GM19395 (cell line): ENCODE data around the gene CRABP1.

Experiments used
- ATAC-seq: cut with Tn5 transposase; IDR thresholded peaks from one replicate; pipeline ENCODE4 v1.9.1; 2021; ENCODE audit warnings: mild to moderate bottlenecking, moderate library complexity; ENCODE audit not compliant: unreplicated experiment

Gene CRABP1

DNA sequence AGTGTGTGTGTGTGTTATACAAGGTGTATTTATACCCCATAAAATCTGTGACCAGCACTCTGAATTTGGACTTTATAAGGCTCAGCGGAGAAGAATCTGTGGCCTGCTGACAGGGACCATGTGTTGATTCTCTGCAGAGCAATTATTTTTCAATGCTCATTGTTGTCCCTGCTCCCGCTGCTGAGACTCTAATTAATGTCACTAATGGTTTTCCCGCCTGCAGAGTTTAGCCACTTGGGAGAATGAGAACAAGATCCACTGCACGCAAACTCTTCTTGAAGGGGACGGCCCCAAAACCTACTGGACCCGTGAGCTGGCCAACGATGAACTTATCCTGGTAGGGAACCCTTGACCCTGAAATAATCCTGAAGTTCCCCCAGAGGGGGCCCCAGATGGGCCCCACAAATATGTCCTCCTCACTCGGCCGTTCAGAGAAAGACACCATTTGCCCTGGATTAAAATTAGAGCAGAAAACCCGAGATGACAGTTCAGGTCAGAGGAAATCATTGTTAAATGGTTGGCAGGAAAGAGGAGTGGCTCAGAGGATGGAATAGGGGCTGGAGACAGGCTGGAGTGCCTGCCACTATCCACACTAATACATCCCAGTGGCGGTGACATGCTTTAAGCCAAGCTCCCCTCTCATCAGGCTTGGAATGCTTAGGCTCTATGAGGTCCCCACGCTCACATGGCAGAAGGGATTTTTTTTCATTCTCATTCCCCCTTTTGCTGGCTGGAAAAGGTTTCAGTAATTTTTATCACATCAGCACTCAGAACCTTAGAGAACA is 3.3 kb downstream of the CRABP1 start:
- no peak for ATAC-seq

DNA sequence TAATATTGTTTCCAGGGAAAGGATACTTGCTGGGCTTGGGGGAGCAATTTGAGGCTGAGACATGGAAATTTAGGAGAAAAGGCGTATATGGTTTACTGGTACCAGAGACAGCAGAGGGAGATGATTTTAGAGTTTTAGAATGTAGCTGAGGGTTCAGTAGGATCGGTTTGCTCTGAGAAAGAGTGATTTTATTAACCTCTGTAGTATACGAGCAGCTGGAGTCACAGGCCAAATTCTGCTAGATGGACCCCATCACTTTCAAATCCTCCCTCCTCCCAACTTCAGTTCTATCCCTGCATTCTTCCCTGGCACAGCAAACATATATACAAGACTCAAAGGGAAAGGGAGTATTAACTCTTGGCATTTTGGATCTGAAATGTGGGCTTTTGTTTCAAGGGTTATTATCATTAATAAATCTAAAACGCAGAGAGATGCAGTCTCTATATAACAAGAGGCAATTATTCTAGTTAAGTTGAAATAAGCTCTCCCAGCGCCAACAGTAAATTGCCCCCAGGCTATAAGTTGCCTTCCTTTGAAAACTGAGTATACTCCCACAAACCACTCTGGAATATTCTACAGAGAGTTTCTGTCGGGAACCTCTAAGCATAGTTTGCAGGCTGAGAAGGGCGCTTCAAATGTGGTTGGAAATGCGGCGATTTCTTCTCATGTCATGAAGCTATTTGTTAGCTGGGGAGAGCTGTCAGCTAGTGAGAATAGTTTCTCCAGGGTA is 5.4 kb downstream of the CRABP1 start:
- ATAC-seq = no peak

DNA sequence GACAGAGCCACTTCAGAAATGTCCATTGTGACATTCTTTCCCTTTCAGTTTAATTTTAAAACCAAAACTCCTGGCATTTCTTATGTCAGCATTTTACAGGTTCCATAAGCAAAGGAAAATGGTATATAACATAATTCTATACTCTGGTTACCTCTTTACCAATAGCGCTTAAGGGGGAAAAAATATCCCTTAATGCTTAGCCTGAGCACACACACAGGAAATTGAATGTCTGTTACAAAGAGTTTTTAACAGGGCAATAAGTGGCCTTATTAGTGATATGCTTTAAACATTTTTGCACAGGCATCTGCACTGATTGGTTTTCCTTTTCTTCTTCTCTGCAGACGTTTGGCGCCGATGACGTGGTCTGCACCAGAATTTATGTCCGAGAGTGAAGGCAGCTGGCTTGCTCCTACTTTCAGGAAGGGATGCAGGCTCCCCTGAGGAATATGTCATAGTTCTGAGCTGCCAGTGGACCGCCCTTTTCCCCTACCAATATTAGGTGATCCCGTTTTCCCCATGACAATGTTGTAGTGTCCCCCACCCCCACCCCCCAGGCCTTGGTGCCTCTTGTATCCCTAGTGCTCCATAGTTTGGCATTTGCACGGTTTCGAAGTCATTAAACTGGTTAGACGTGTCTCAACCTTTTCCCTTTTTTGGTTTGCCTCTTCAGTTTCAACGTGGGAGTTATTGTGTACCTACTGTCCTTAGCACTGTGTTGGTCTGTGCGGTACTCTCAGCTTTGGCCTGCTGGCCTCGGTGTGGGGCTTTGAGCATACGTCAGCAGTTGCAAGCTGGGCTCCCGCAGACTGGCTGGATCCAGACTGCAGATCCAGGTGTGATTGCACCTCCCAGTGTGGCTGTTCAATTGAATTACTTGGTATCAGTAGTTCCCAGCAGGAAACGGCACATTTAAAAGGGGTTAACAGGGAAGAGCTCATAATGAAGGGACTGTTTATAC is 7.7 kb downstream of the CRABP1 start:
- ATAC-seq = no peak

DNA sequence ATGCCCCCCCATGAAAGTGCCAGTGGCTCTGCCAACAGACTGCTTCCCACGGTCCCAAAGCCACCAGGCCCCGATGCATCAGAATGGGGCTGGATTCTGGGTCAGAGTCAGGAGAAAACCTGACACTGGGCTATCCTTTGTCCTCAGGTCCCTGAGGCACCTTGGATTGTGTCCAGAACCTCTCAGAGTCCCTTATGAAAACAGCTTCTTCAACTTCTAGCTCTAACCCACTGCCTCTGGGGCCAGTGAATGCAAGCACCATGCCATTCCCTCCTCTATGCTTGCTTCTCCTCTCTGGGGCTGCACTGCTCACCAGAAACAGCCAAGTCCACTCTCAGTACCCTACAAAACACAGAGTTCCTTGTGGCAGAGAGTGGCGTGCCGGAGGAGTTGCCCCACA is 9.9 kb downstream of the CRABP1 start:
- no peak for ATAC-seq

DNA sequence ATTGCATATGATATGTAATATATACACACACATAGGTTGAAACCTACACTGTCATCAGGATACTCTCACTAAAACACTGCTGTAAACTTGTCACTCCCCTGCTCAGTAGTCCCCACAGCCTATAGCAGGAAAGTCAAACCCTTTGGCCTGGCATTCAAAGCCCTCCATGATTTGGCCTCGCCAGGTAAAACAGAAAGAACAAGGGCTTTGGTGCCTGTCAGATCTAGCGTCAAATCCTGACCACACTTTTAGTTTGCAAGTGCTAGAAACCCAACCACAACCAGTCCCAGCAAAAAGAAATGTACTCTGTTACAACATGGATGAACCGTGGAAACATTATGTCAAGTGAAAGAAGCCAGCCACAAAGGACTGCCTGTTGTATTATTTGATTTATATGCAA is 11.4 kb downstream of the CRABP1 start:
- no peak for ATAC-seq

DNA sequence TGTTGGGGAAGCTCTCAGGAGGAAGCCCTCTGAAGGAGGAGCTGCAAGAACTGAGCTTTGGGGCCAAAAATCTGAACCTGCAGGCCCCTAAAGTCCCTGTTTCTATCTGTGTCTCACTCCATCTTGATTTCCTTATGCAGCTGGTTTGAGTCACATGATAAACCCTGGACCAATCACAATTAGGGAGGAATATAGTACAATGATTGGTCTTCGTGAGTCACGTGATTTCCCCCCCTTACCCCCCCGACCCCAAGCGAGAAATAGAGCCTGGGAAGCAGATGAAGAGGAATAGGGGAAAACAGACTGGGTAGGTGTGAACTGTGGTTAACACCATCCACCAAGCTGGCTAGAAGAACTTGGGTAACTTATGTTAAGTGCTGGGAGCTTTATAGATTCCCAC is 12.9 kb downstream of the CRABP1 start:
- no peak for ATAC-seq

DNA sequence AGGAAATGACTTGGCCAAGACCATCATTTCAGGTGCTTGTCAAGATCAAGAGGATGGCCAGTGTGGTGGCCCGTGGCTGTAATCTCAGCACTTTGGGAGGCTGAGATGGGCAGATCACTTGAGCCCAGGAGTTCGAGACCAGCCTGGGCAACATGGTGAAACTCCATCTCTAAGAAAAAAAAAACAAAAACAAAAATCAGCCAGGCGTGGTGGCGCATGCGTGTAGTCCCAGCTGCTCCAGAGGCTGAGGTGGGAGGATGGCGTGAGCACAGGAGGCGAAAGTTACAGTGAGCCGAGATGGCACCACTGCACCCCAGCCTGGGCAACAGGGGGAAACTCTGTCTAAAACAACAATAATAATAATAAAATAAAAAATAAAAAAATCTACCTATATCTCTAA is 15.0 kb downstream of the CRABP1 start:
- ATAC-seq = no peak

DNA sequence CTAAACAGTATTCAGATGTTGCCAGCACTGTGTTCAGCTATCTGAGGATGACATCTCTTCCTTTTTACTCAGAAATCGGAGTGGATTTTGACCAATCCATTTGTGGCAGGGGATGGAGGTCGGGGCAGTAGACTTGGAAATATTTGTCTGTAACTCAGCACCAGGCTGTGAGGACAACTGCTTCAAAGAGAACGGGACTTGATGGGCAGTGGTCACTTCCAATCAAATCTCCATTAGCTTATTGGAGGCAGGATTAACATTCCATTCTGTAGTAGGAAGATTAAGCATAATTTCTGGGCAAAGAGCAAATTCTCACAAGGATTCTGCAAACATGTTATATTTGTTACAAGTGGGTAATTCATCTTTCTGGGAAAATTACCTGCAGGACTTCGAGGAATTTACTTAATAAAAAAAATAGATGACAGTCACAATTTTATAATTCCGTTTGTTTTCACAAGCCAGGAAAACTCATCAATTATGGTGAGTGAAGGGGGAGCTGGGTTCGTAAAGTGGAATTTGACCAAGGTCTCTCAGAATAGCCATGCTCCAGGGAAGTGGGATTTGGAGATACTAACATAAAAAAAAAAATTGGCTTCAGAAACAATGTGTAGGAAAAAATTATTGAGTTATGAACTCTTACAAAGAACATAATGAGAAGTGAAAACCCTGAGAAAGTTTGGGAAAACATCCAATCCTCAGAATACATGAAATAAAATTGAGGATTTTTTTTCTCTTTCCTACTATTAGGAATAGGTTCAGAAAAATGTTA is 18.1 kb downstream of the CRABP1 start:
- ATAC-seq = no peak

DNA sequence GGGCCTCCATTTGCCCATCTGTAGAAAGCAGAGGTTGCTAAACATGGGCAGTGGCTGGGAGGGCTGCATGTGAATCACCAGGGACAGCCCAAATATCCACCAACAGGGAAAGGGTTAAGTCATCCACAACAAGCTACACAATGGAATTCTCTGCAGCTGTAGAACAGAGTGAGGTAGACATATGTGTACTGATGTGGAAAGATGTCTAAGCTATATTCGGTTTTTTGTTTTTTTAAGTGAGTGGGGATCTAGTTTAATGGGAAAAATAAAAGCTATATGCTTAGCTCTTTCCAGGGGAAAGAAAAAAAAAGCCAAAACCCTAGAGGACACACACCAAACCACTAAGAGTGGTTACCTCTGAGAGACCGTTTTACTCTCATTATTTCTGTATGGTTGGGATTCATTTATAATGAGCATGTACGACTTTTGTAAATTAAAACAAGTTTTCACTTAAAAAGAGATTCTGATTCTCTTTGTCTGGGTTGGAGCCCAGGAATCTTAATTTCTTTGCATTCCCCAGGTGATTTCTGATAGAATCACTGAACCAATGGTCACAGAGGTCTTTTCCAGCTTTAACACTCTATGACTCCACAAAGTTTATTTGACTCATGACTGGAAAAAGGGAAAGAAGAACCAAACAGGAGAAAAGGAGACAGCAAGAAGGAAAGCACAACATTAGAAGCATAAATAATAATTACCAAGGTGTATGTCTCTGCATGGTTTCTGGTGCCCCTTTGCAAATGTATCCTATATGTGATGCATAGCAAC is 19.1 kb downstream of the CRABP1 start:
- no peak for ATAC-seq

DNA sequence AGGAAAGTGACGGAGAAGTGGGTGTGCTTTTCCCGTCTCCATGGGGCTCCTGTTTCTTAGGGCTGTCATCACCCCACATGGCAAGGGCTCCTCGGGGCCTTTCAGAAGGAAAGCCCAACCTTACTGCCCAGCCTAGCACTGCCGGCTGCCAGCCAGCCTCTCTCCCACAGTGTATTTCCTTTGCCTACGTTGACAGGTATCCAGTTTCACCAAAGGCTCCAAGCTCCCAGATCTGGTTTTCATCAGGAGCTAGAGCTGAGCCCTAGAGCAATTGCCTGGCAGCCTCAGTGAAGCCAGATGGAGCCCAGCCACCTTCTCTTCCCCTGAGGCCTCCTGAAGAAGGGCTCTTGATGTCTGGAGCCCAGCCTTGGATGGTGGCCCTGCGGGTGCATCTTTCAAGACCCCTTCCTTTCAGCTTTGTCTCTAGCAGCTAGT is 20.2 kb downstream of the CRABP1 start:
- no peak for ATAC-seq

DNA sequence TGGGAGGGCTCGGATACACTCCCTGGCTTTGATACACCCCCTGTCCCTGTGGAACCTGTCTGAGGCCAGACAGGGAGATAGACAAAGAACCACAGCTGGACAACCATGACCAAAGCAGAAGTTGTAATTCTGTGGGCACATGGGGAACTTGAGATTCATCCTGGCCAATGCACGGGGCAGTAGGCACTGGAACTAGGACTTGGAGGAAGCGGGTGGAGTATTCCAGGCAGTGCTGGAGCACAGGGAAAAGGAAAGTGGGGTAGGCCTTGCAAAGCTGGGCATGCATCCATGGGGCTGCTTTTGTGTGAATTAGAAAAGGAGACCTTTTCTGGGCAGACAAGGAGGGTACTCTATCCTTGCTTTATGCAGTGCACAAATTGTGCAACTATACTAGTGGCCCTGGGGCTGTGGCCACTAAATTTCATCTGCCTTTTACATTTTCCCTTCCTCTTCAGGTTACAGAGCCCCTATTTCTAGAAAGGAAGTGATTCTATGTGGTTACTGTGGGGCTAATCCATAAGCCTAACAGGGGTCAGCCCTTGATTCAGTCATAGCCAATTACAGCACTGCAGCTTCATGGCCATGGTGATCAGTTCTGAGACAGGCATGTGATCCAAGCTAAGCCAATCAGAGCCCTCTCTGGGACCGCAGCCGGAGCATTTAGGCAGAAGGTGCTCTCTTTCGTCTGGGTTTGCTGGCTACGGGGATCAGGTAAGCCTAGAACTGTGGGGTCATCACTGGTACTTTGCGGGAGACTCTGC is 21.0 kb downstream of the CRABP1 start:
- ATAC-seq = no peak

DNA sequence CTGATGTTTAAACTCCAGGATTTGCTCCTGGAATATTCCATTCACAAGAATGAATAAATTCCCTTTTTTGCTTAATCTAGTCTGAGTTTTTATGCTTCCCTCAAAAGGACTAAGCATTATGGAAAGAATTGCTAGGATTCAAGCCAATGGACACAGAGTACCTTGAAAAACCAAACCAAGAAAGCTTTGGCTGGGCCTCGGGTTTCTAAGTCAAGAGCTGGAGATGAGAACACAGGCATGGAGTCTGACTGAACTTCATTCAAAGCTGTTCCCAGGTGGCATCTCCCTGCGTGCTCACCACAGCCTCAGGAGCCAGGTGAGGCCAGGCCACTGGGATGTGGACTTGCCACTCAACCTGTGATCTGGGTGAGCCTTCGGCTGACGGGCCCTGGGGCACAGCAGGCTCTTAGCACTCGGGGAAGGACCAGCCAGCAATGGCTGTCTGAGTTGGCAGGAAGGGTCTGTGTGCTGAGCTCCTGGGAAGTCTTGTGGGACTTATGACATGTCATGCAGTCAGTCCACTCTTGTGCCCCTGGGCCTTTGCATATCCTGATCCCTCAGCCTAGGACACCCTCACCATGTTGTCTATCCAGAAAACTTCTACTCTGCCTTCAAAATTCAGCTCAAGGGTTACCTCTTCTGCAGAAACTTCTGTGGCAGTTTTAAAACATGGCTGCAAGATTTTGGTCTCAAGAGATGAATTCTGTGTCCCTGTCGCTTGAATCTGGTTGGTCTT is 21.8 kb downstream of the CRABP1 start:
- no peak for ATAC-seq

DNA sequence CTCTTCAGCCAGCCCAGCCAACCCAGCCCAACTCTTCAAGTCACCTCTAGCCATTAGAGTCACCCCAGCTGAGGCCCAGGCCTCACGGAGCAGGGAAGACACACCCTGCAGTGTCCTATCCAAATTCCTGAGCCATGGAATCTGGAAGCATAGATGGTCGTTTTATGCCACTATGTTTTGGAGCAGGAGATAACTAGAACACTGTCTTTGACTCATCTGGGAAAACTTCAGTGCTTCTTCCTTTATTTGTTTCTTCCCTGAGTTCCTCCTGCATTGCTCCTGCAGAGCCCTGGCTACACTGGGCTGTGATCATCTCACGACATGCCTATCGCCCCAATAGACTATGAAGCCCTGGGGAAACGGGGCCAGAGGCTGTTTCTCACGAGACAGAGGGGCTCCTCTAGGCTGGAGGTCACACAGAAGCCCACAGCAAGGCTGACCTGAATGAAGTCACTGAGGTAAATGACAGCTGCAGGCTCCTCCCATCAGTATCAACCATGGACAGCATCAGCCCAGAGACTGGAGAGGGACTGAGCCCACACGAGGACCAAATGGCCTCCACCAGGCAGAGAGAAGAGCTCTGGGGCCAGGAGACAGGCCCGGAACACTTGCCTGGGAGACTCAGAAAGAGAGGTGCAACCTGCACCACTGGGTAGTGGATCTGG is 22.7 kb downstream of the CRABP1 start:
- no peak for ATAC-seq

DNA sequence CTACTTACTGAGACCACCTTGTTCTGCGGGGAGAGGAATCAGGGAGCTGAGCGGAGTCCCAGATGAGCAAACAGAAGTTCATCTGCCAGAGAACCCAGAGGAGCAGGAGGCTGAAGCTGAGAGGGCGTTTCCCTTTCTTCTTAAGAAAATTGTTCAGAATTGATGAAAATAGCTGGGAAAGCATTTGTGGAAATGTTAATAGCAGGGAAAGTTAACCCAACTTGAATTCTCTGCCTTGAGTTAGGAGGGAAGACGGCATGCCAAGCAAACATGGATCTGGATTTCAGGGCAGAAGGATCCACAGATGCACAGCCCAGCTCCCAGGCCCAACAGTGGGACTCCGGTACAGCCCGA is 23.2 kb downstream of the CRABP1 start:
- ATAC-seq = no peak

DNA sequence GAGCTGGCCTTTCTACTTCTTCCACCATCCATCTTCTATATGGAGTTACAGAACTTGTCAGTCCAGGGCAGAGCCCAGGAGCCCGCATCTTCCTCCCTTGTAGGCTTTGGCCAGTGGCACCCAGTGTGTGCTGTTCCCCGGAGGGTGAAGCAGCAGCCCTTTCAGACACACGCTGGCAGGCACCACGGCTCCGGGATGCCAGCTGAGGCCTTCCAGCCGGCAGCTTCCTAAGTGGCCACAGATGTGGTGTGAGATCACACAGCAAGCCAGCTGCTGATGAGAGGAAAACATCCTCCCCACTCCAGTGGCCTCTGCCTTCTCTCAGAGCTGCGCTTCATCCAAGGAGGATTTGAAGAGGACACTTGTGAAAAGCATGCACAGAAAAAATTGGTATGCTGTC is 24.1 kb downstream of the CRABP1 start:
- ATAC-seq = no peak

DNA sequence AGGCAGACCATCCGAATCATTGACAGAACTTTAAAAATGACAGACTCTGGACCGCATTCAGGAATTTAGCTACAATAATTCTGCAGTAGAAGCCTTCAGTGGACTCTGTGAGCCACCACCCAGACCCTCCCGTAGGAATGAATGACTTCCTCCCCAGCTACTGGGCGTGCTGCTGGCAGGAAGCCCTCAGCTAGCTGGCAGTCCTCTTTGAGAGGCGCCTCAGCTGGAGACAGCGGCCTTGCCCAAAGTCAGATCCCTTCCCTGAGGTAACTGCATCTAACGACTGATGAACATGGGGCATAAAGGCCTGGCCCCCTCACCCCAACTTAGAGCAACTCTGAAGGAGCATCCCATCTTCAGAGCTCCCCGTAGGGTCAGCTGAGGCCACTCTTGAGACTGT is 25.8 kb downstream of the CRABP1 start:
- ATAC-seq = no peak

DNA sequence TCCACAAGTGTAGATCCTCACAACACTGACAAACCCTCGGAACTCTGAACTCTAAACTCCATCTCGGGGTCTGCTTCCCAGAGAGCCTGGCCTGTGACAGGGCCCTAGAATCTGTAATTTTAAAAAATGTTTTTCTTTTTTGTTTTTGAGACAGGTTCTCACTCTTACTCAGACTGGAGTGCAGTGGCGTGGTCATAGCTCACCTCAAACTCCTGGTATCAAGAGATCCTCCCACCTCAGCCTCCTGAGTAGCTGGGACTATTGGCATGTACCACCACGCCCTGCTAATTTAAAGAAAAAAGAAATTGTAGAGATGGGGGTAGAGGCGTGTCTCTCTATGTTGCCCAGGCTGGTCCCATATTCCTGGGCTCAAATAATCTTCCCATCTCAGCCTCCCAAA is 26.2 kb downstream of the CRABP1 start:
- no peak for ATAC-seq

DNA sequence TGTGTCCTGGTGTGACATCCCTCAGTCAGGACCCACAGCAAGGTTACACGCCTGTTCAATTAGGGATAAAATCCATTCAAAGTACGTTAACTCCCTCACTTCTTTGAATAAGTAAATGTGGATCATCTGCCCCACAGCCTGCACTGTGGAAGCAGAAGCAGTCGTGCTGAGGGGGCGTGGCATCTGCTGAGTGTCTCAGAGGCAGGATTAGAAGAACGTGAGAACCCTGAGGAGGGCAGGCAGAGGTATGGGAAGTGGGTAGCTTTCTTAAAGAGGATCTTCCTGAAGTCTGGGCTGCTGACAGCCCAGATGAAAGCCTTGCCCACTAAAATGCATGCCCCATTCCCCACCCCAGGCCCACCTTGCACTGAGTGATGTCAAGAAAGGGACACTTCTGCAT is 28.5 kb downstream of the CRABP1 start:
- no peak for ATAC-seq
